PC-9 (cell line): ENCODE data around the gene HS3ST3A1. TPM values are rescaled to one million over a fixed set of nuclear protein-coding genes. Genes with fewer than 3 reads are reported as not detected.

Experiments used
- BruUV-seq: library from RNA; stranded (reverse); fragments of 400-500 nt; replicated peaks from 2 replicates; lab custom pipeline; 2021; lab: Mats Ljungman, UMichigan
- CTCF ChIA-PET: fragments of 300-600 bp; sonication (Branson Sonifier 250); formaldehyde crosslinking; loops from one replicate; lab custom pipeline; 2022; ENCODE audit warnings: antibody characterized with exemption; lab: Charles Lee
- POLR2A ChIA-PET: fragments of 300-600 bp; sonication (Branson Sonifier 250); formaldehyde crosslinking; loops from one replicate; lab custom pipeline; 2022; ENCODE audit warnings: antibody characterized with exemption; ENCODE audit not compliant: unreplicated experiment; lab: Charles Lee
- DNase-seq, 2 experiments: peaks; one replicate each; pipeline versions ENCODE4 v3.0.0 to v3.0.0-alpha.2; 2015 to 2022; ENCODE audit warnings: mixed read lengths in 1 of 2
- H2AFZ ChIP-seq: fragments of 200-600 bp; sonication (generic); 2 replicates; pipeline ENCODE4 v1.8.1; 2017; ENCODE audit warnings: antibody characterized with exemption
- H3F3A ChIP-seq: fragments of 200-600 bp; sonication (generic); 2 replicates; pipeline ENCODE4 v1.8.1; 2017; ENCODE audit warnings: antibody characterized with exemption, mild to moderate bottlenecking, low read depth; ENCODE audit not compliant: insufficient read depth
- H3K27ac ChIP-seq: fragments of 200-600 bp; sonication (generic); 2 replicates; pipeline ENCODE4 v1.6.1; 2016; ENCODE audit warnings: mixed run types
- H3K27me3 ChIP-seq: fragments of 200-600 bp; sonication (generic); 2 replicates; pipeline ENCODE4 v1.6.1; 2016; ENCODE audit warnings: low read depth, mixed run types; ENCODE audit not compliant: insufficient read depth
- H3K36me3 ChIP-seq: fragments of 200-600 bp; sonication (generic); 2 replicates; pipeline ENCODE4 v1.6.1; 2016; ENCODE audit warnings: low read depth, mixed run types
- H3K4me1 ChIP-seq: fragments of 200-600 bp; sonication (generic); replicated peaks from 2 replicates; pipeline ENCODE4 v1.6.1; 2016; ENCODE audit warnings: mixed run types; ENCODE audit not compliant: insufficient read depth
- H3K4me2 ChIP-seq: fragments of 200-600 bp; sonication (generic); 2 replicates; pipeline ENCODE4 v1.6.1; 2017; ENCODE audit warnings: mixed run types
- H3K4me3 ChIP-seq: fragments of 200-600 bp; sonication (generic); 2 replicates; pipeline ENCODE4 v1.6.1; 2016; ENCODE audit warnings: mixed run types
- H3K79me2 ChIP-seq: fragments of 200-600 bp; sonication (generic); 2 replicates; pipeline ENCODE4 v1.6.1; 2017; ENCODE audit warnings: low read depth, mixed run types
- H3K9me2 ChIP-seq: fragments of 200-600 bp; sonication (generic); 2 replicates; pipeline ENCODE4 v1.8.1; 2017; ENCODE audit warnings: mild to moderate bottlenecking; ENCODE audit not compliant: insufficient read depth
- H3K9me3 ChIP-seq: fragments of 200-600 bp; sonication (generic); 2 replicates; pipeline ENCODE4 v1.8.1; 2016; ENCODE audit warnings: low read depth; ENCODE audit not compliant: insufficient read depth
- H4K20me1 ChIP-seq: fragments of 200-600 bp; sonication (generic); 2 replicates; pipeline ENCODE4 v1.8.1; 2017; ENCODE audit not compliant: insufficient read depth
- EZH2 ChIP-seq: fragments of 200-600 bp; sonication (generic); IDR thresholded peaks from 2 replicates; pipeline ENCODE4 v1.8.0; 2017; ENCODE audit warnings: antibody characterized with exemption, low read depth
- intact Hi-C: fragments of 100-400 bp; cut with micrococcal nuclease; formaldehyde crosslinking; loops from one replicate; pipeline ENCODE4 v1.10.0; 2022; ENCODE audit not compliant: unreplicated experiment
- total RNA-seq: library from RNA; stranded (reverse); gene quantifications from 2 replicates; pipeline ENCODE4 v1.2.3, GENCODE V29; 2021
- TF ChIP-seq, protein P1 (sequence below): fragments of 200-600 bp; sonication (generic); conservative IDR thresholded peaks from 2 replicates; pipeline ENCODE4 v1.6.1; 2017; ENCODE audit warnings: mixed run types, antibody characterized with exemption, mild to moderate bottlenecking, moderate library complexity

The HS3ST3A1 gene
- total RNA-seq, 1 experiment from 2014 or later, result not detected

DNA sequence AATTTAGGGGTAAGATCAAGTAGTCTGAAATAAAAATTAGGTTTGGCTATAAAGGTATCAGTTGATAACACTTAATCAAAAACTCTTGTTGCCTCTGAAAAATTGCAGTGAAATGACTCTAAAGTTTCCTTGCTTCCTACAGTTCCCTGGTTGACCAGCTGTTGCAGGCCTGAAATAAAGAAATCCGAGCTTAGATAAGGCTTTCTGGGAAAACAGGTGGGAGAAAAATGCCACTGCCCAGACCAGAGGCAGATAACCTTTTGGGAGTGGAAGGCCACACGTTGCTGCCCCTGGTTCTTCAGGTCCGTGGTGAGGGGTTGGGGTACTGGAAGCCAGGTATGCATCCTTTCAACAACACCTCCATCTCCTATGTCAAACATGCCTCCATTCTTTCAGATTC, 111.3 kb downstream of the HS3ST3A1 start:
- no peaks in the 10 kb centered on the region for H3K9me3 ChIP-seq
- no peak for DNase-seq
- intact Hi-C loops, result no loop called here
- H3K9me2 ChIP-seq, result no peaks in the 10 kb centered on the region
- H2AFZ ChIP-seq, result no peak overlapping the region
- no peaks in the 10 kb centered on the region for H3K79me2 ChIP-seq
- H3K4me1 ChIP-seq, result no peaks in the 10 kb centered on the region
- H3F3A ChIP-seq, result no peaks in the 10 kb centered on the region
- CTCF ChIA-PET, result no interaction called here
- BruUV-seq, result no TSS peak
- TF ChIP-seq, protein P1, sequence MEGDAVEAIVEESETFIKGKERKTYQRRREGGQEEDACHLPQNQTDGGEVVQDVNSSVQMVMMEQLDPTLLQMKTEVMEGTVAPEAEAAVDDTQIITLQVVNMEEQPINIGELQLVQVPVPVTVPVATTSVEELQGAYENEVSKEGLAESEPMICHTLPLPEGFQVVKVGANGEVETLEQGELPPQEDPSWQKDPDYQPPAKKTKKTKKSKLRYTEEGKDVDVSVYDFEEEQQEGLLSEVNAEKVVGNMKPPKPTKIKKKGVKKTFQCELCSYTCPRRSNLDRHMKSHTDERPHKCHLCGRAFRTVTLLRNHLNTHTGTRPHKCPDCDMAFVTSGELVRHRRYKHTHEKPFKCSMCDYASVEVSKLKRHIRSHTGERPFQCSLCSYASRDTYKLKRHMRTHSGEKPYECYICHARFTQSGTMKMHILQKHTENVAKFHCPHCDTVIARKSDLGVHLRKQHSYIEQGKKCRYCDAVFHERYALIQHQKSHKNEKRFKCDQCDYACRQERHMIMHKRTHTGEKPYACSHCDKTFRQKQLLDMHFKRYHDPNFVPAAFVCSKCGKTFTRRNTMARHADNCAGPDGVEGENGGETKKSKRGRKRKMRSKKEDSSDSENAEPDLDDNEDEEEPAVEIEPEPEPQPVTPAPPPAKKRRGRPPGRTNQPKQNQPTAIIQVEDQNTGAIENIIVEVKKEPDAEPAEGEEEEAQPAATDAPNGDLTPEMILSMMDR, result no peak
- no peak for TF ChIP-seq EZH2
- POLR2A ChIA-PET, result no interaction called here
- H3K27me3 ChIP-seq, result no peaks in the 10 kb centered on the region
- H4K20me1 ChIP-seq, result no peaks in the 10 kb centered on the region
- H3K4me3 ChIP-seq, result no peak overlapping the region
- no peak overlapping the region for H3K27ac ChIP-seq
- H3K4me2 ChIP-seq, result no peak overlapping the region
- H3K36me3 ChIP-seq, result no peaks in the 10 kb centered on the region

DNA sequence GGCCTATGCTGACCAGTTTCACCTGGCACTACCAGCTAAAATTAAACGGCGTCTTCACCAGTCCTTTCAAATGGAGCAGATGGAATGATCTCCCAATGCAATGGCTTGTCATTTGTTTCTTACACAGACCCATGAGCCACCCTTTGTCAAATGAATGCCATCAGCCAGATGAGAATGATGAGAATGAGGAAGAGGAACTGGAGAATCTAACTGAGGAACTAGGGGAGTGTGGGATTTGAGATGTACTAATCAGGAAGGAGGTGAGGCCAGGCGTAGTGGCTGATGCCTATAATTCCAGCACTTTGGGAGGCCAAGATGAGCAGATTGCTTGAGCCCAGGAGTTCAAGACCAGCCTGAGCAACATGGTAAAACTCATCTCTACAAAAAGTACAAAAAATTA, 116.4 kb downstream of the HS3ST3A1 start:
- H3K27ac ChIP-seq, result no peak overlapping the region
- no peak overlapping the region for H2AFZ ChIP-seq
- H3K9me2 ChIP-seq, result no peaks in the 10 kb centered on the region
- POLR2A ChIA-PET, result no interaction called here
- no peaks in the 10 kb centered on the region for H3K4me1 ChIP-seq
- CTCF ChIA-PET, result no interaction called here
- TF ChIP-seq, protein P1, result no peak
- TF ChIP-seq EZH2, result no peak
- no peak overlapping the region for H3K4me2 ChIP-seq
- H3F3A ChIP-seq, result no peaks in the 10 kb centered on the region
- no peak overlapping the region for H3K4me3 ChIP-seq
- no TSS peak for BruUV-seq
- no peaks in the 10 kb centered on the region for H3K9me3 ChIP-seq
- no peaks in the 10 kb centered on the region for H4K20me1 ChIP-seq
- H3K79me2 ChIP-seq, result no peaks in the 10 kb centered on the region
- intact Hi-C loops, result no loop called here
- H3K36me3 ChIP-seq, result no peaks in the 10 kb centered on the region
- H3K27me3 ChIP-seq, result no peaks in the 10 kb centered on the region
- DNase-seq, result no peak

DNA sequence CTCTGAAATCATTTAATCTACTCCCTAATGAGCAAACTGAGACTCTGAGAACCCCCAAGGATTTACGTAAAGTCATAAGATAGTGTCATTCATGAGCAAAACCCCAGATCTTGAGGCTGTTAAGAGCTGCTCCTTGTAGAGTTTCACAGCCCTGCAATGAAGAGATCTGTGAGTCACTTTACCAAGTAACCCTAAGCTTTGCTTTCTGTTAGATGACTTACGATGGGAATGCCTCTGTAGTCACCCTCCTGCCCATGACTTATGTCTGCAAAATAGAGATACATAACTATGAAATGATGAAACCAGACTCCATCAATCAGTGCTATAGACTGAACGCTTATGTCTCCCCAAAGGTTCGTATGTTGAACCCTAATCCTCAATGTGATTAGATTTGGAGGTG, 117.7 kb downstream of the HS3ST3A1 start:
- no TSS peak for BruUV-seq
- no peaks in the 10 kb centered on the region for H3K27me3 ChIP-seq
- TF ChIP-seq, protein P1, result no peak
- TF ChIP-seq EZH2, result no peak
- no peak overlapping the region for H3K4me3 ChIP-seq
- H3K79me2 ChIP-seq, result no peaks in the 10 kb centered on the region
- no peak for DNase-seq
- H4K20me1 ChIP-seq, result no peaks in the 10 kb centered on the region
- ChIA-PET POLR2A (no interaction called here), CTCF (no interaction called here)
- H3K9me3 ChIP-seq, result no peaks in the 10 kb centered on the region
- no peak overlapping the region for H2AFZ ChIP-seq
- no peaks in the 10 kb centered on the region for H3K36me3 ChIP-seq
- H3K27ac ChIP-seq, result no peak overlapping the region
- no peaks in the 10 kb centered on the region for H3K4me1 ChIP-seq
- no peaks in the 10 kb centered on the region for H3K9me2 ChIP-seq
- no peaks in the 10 kb centered on the region for H3F3A ChIP-seq
- intact Hi-C loops, result no loop called here
- H3K4me2 ChIP-seq, result no peak overlapping the region
